ENCODE measurements around the gene INPP5A. TPM values are rescaled to one million over a fixed set of nuclear protein-coding genes. Genes with fewer than 3 reads are reported as not detected.

INPP5A gene
- total and polyA plus RNA-seq, 2 of the 13 experiments (the other 11 are each of a cell fraction or from before 2014, with no cell fraction given) = 17.5 to 37.9 TPM

- DNase-seq (ENCODE audit: low spot score) (no peak), FAIRE-seq (no peak), ATAC-seq (no peak)
- no peaks in the 10 kb centered on the region for H3K36me3 ChIP-seq (replicated peaks in 1 of 2; ENCODE audit: control insufficient read depth in 1 of 2, insufficient read depth in 2 of 2, low read length in 2 of 2)
- no peaks in the 10 kb centered on the region for H3K4me1 ChIP-seq (ENCODE audit: insufficient read depth, low read length)
- ChIA-PET CTCF (ENCODE audit: low intra/inter-chr PET ratio, low total read pairs) (no interaction called here), POLR2A (no interaction called here)
- TF ChIP-seq SOX6 (IDR thresholded peaks at IDR 0.05) (no peak), SOX6 (CRISPR knock-in tag; IDR thresholded peaks at IDR 0.05) (no peak), ZBTB37 (CRISPR knock-in tag; IDR thresholded peaks at IDR 0.05) (no peak), ATM (IDR thresholded peaks at IDR 0.05; ENCODE audit: borderline replicate concordance) (no peak), ZNF350 (CRISPR knock-in tag; IDR thresholded peaks at IDR 0.05; ENCODE audit: borderline replicate concordance, low read depth) (no peak), GATAD1 (CRISPR knock-in tag; IDR thresholded peaks at IDR 0.05) (no peak), ZMYM4 (CRISPR knock-in tag; IDR thresholded peaks at IDR 0.05) (no peak), SMARCC2 (IDR thresholded peaks at IDR 0.05) (no peak), IRF9 (CRISPR knock-in tag; IDR thresholded peaks at IDR 0.05; ENCODE audit: borderline replicate concordance) (no peak), AKNA (CRISPR knock-in tag; IDR thresholded peaks at IDR 0.05; ENCODE audit: borderline replicate concordance) (no peak), ZNF691 (CRISPR knock-in tag; IDR thresholded peaks at IDR 0.05; ENCODE audit: borderline replicate concordance, low read depth) (no peak), RNF2 (conservative IDR thresholded peaks at IDR 0.05; ENCODE audit: low read depth) (no peak), ZNF282 (IDR thresholded peaks at IDR 0.05; ENCODE audit: partially characterized antibody) (no peak), GLI4 (CRISPR knock-in tag; IDR thresholded peaks at IDR 0.05; ENCODE audit: borderline replicate concordance) (no peak), ZNF3 (CRISPR knock-in tag; IDR thresholded peaks at IDR 0.05) (no peak), GABPA (IDR thresholded peaks at IDR 0.05; ENCODE audit: low read depth, low read length) (no peak), GABPA (CRISPR knock-in tag; IDR thresholded peaks at IDR 0.05; ENCODE audit: low read depth) (no peak), XBP1 (CRISPR knock-in tag; IDR thresholded peaks at IDR 0.05) (no peak)
- intact Hi-C loops (cut with micrococcal nuclease; ENCODE audit: unreplicated experiment) = no loop called here
- no peaks in the 10 kb centered on the region for H4K20me1 ChIP-seq (ENCODE audit: insufficient read depth, low read length)
- H3K4me2 ChIP-seq (ENCODE audit: low read depth, low read length) = no peak overlapping the region
- H3K79me2 ChIP-seq (ENCODE audit: insufficient read depth, low read length) = no peaks in the 10 kb centered on the region
- in situ Hi-C loops (cut with HindIII; ENCODE audit: extremely low pct_ligation_motif_present, low pct_unique_long_range_greater_than_20kb) = no loop called here
- BruUV-seq (replicated peaks) = no TSS peak
- H2AFZ ChIP-seq (ENCODE audit: low read length) = no peak overlapping the region
- peaks cover 8 to 54% of the 10 kb centered on the region in 2 experiments; a peak in 4 of 5 replicates for H3K27me3 ChIP-seq (ENCODE audit: control insufficient read depth in 1 of 2, insufficient read depth in 2 of 2, low read length in 2 of 2)
- WGBS (ENCODE audit: low lambda C conversion rate) = no CpG with 5 or more reads among the region's 27 CpGs
- no peaks in the 10 kb centered on the region for H3K9me3 ChIP-seq (ENCODE audit: low read length)
- H3K27ac ChIP-seq (ENCODE audit: extremely low read length, insufficient read depth, low read length) = no peak overlapping the region
- H3K9ac ChIP-seq (ENCODE audit: insufficient read depth, low read depth, low read length) = no peak overlapping the region
- no peak overlapping the region for H3K4me3 ChIP-seq (replicated peaks in 1 of 3; ENCODE audit: insufficient read depth in 1 of 3, low read depth in 2 of 3, low read length in 3 of 3)
These were observed 270.0 kb downstream of the INPP5A start for GRCh38 chr10:132807621-132808049.

All from HepG2 (cell line).